Endothelial cell of umbilical vein (primary cell): ENCODE data around the gene MLF2. TPM values are rescaled to one million over a fixed set of nuclear protein-coding genes. Genes with fewer than 3 reads are reported as not detected.

Experiments
- BruUV-seq: library from RNA; stranded (reverse); fragments of 400-500 nt; replicated peaks from 2 replicates; lab custom pipeline; 2021; lab: Mats Ljungman, UMichigan
- CTCF ChIA-PET: fragments of 300-600, 350-600 bp; sonication (Branson Sonifier 250); formaldehyde crosslinking; loops from one replicate; lab custom pipeline; 2021; ENCODE audit warnings: antibody characterized with exemption, inconsistent platforms; lab: Charles Lee
- POLR2A ChIA-PET: fragments of 300-600, 350-600 bp; sonication (Branson Sonifier 250); formaldehyde crosslinking; loops from one replicate; lab custom pipeline; 2021; ENCODE audit warnings: antibody characterized with exemption, inconsistent platforms; lab: Charles Lee
- DNase-seq: peaks from one replicate; pipeline ENCODE4 v3.0.0-alpha.2; 2011; ENCODE audit warnings: low read depth, low spot score
- FAIRE-seq: peaks from 2 replicates; lab custom pipeline; 2011; peaks lifted over from hg19 to GRCh38; lab: Jason Lieb, UNC
- H2AFZ ChIP-seq: 2 replicates; pipeline ENCODE4 v1.6.0; 2012; ENCODE audit warnings: low read depth, low read length, control low read depth, inconsistent platforms
- H3K27ac ChIP-seq: 2 replicates; pipeline ENCODE4 v1.5.1; 2011; ENCODE audit warnings: low read depth, mild to moderate bottlenecking, control low read depth, low read length, moderate library complexity; ENCODE audit not compliant: insufficient read depth
- H3K27me3 ChIP-seq, 2 experiments: 2 replicates each; pipeline versions ENCODE4 v1.6.0 to v1.6.1; 2011; ENCODE audit warnings: low read length in 2 of 2, mixed read lengths in 1 of 2; ENCODE audit not compliant: control insufficient read depth in 2 of 2, insufficient read depth in 2 of 2
- H3K36me3 ChIP-seq, 2 experiments: 2 replicates in 1 of 2; 3 replicates in 1 of 2; pipeline ENCODE4 v1.5.1; 2011; ENCODE audit warnings: low read length in 2 of 2, mild to moderate bottlenecking in 1 of 2, moderate library complexity in 1 of 2; ENCODE audit not compliant: control insufficient read depth in 2 of 2, insufficient read depth in 2 of 2; ENCODE audit errors: extremely low read depth in 1 of 2
- H3K4me1 ChIP-seq: 3 replicates; pipeline ENCODE4 v1.5.1; 2011; ENCODE audit warnings: mild to moderate bottlenecking, low read length; ENCODE audit not compliant: control insufficient read depth, insufficient read depth; ENCODE audit errors: extremely low read depth
- H3K4me2 ChIP-seq: 2 replicates; pipeline ENCODE4 v1.6.1; 2011; ENCODE audit warnings: low read length, control low read depth, mixed read lengths; ENCODE audit not compliant: insufficient read depth
- H3K4me3 ChIP-seq, 3 experiments: fragments of 200-600 bp in 1 of 3; sonication (generic), shearing (Covaris generic) in 1 of 3; replicated peaks in 1 of 3; 2 replicates each; pipeline ENCODE4 v1.5.1; 2011 to 2016; ENCODE audit warnings: control low read depth in 3 of 3, low read length in 3 of 3, mild to moderate bottlenecking in 2 of 3, inconsistent platforms in 1 of 3, low read depth in 1 of 3, moderate library complexity in 1 of 3; ENCODE audit not compliant: insufficient read depth in 1 of 3
- H3K79me2 ChIP-seq: 2 replicates; pipeline ENCODE4 v1.6.0; 2012; ENCODE audit warnings: low read length, inconsistent platforms; ENCODE audit not compliant: control insufficient read depth, insufficient read depth
- H3K9ac ChIP-seq: replicated peaks from 2 replicates; pipeline ENCODE3; 2011; ENCODE audit warnings: low read length, control low read depth; ENCODE audit not compliant: insufficient read depth; ENCODE audit errors: extremely low read depth
- H3K9me1 ChIP-seq: replicated peaks from 3 replicates; pipeline ENCODE4 v1.6.0; 2011; ENCODE audit warnings: mild to moderate bottlenecking, low read length; ENCODE audit not compliant: control insufficient read depth, insufficient read depth; ENCODE audit errors: extremely low read depth
- H3K9me3 ChIP-seq: replicated peaks from 2 replicates; pipeline ENCODE4 v1.5.1; 2012; ENCODE audit warnings: low read length, inconsistent platforms; ENCODE audit not compliant: control insufficient read depth, insufficient read depth
- H4K20me1 ChIP-seq: replicated peaks from 2 replicates; pipeline ENCODE3; 2011; ENCODE audit warnings: mild to moderate bottlenecking, low read length; ENCODE audit not compliant: control insufficient read depth, insufficient read depth; ENCODE audit errors: extremely low read depth
- CTCF ChIP-seq, 2 donors: IDR thresholded peaks; 1 replicate in 1 of 2; 2 replicates in 1 of 2; pipeline ENCODE4 v1.5.1; 2011; ENCODE audit warnings: low read length in 2 of 2, mild to moderate bottlenecking in 2 of 2, moderate library complexity in 2 of 2, control low read depth in 1 of 2, inconsistent platforms in 1 of 2, low read depth in 1 of 2; ENCODE audit not compliant: insufficient read depth in 1 of 2; ENCODE audit errors: extremely low read depth in 1 of 2
- EZH2 ChIP-seq: IDR thresholded peaks from 2 replicates; pipeline ENCODE4 v1.6.1; 2012; ENCODE audit warnings: borderline replicate concordance, low read depth, mild to moderate bottlenecking, moderate library complexity, low read length, inconsistent platforms; ENCODE audit not compliant: severe bottlenecking
- FOS ChIP-seq: IDR thresholded peaks from 2 replicates; pipeline ENCODE4 v1.6.1; 2011; ENCODE audit warnings: mild to moderate bottlenecking, low read length, moderate library complexity, borderline replicate concordance; ENCODE audit not compliant: insufficient read depth
- GATA2 ChIP-seq: IDR thresholded peaks from 2 replicates; pipeline ENCODE4 v1.7.0; 2011; ENCODE audit warnings: low read depth, mild to moderate bottlenecking, moderate library complexity, mixed read lengths, low read length; ENCODE audit not compliant: insufficient read length, insufficient read depth
- JUN ChIP-seq: IDR thresholded peaks from 2 replicates; pipeline ENCODE4 v1.6.1; 2011; ENCODE audit warnings: borderline replicate concordance, low read depth; ENCODE audit not compliant: insufficient read length, insufficient read depth
- MAX ChIP-seq: IDR thresholded peaks from 2 replicates; pipeline ENCODE4 v1.6.1; 2011; ENCODE audit not compliant: insufficient read depth, insufficient read length
- MYC ChIP-seq: IDR thresholded peaks from one replicate; pipeline ENCODE4 v1.6.1; 2011; ENCODE audit warnings: mild to moderate bottlenecking, low read depth, low read length
- POLR2A ChIP-seq: IDR thresholded peaks from 2 replicates; pipeline ENCODE4 v1.6.1; 2012; ENCODE audit warnings: low read depth, mild to moderate bottlenecking, control low read depth, low read length
- POLR2AphosphoS5 ChIP-seq: IDR thresholded peaks from 2 replicates; pipeline ENCODE4 v1.6.1; 2012; ENCODE audit warnings: low read depth, mild to moderate bottlenecking, control low read depth, low read length, moderate library complexity; ENCODE audit not compliant: insufficient read depth
- dilution Hi-C: fragments of 300-500 bp; cut with MboI; formaldehyde crosslinking; loops from one replicate; pipeline ENCODE4 v1.15.0; 2019; ENCODE audit warnings: low sequenced_read_pairs; ENCODE audit not compliant: extremely low pct_ligation_motif_present
- intact Hi-C: fragments of 100-400 bp; cut with micrococcal nuclease; formaldehyde crosslinking; loops from one replicate; pipeline ENCODE4 v1.10.0; 2022
- polyA plus RNA-seq, 4 experiments: library from polyadenylated mRNA; depleted of rRNA in 3 of 4; stranded (reverse) in 3 of 4; unstranded in 1 of 4; fragments of >200 nt; gene quantifications; 2 replicates each; pipeline versions ENCODE4 v1.2.1 to v1.2.3, GENCODE V29; 2011 to 2012; ENCODE audit warnings: missing spikeins in 1 of 4
- total RNA-seq: library from RNA; stranded (reverse); gene quantifications from 2 replicates; pipeline ENCODE4 v1.2.3, GENCODE V29; 2021

Gene MLF2
- total and polyA plus RNA-seq, 2 donors (not counting 3 experiments of a cell fraction or from before 2014, with no cell fraction given): 147 to 306 TPM

GRCh38 chr12:6782850-6783566 is 30.1 kb upstream of the MLF2 start:
- Histone ChIP-seq H3K36me3 (no peaks in the 10 kb centered on the region), H3K79me2 (no peaks in the 10 kb centered on the region), H4K20me1 (no peaks in the 10 kb centered on the region), H3K9me1 (no peaks in the 10 kb centered on the region), H2AFZ (no peak overlapping the region), H3K4me2 (no peak overlapping the region), H3K4me1 (peaks cover 5% of the 10 kb centered on the region), H3K27me3 (no peaks in the 10 kb centered on the region), H3K27ac (no peak overlapping the region), H3K4me3 (no peak overlapping the region), H3K9ac (no peak overlapping the region), H3K9me3 (no peaks in the 10 kb centered on the region)
- ChIA-PET POLR2A (no interaction called here), CTCF (interaction anchor here (0.6 to 9.5 kb wide), 2 partner anchors 29 to 65 kb away, joined by 4 to 107 read pairs; partner anchors contain the start of gene MLF2)
- FAIRE-seq (no peak), DNase-seq (no peak)
- dilution Hi-C loops (no loop called here), intact Hi-C loops (no loop called here)
- TF ChIP-seq CTCF (IDR thresholded peaks at IDR 0.05; ENCODE audit: extremely low read depth in 1 of 2, insufficient read depth in 1 of 2, low read depth in 1 of 2, low read length in 2 of 2) (no peak), MYC (no peak), GATA2 (no peak)
- BruUV-seq: no TSS peak

- H2AFZ ChIP-seq: no peak overlapping the region
- TF ChIP-seq POLR2A: no peak
- TF ChIP-seq GATA2: no peak
- TF ChIP-seq FOS: no peak
- no peak for TF ChIP-seq MYC
- no peak for TF ChIP-seq MAX
- TF ChIP-seq JUN: no peak
- TF ChIP-seq CTCF (IDR thresholded peaks at IDR 0.05; ENCODE audit: extremely low read depth in 1 of 2, insufficient read depth in 1 of 2, low read depth in 1 of 2, low read length in 2 of 2): no peak
- no peak for TF ChIP-seq POLR2AphosphoS5
- no peak for TF ChIP-seq EZH2
- FAIRE-seq: no peak
These were observed 29.2 kb upstream of the MLF2 start for GRCh38 chr12:6782119-6782518.

More at GRCh38 chr12:6782119-6782518, 29.2 kb upstream of the MLF2 start:
- H3K4me1 ChIP-seq: peaks cover 5% of the 10 kb centered on the region
- no peaks in the 10 kb centered on the region for H3K9me1 ChIP-seq
- H3K27me3 ChIP-seq: no peaks in the 10 kb centered on the region
- DNase-seq: no peak
- intact Hi-C loops: no loop called here
- H3K9ac ChIP-seq: no peak overlapping the region
- CTCF ChIA-PET: interaction anchor here (0.7 to 9.5 kb wide), 6 partner anchors 15 to 163 kb away, joined by 3 to 107 read pairs (median 6); partner anchors contain the start of genes MLF2 and PTMS
- H3K9me3 ChIP-seq: no peaks in the 10 kb centered on the region
- H3K27ac ChIP-seq: no peak overlapping the region
- no peak overlapping the region for H3K4me3 ChIP-seq
- H4K20me1 ChIP-seq: no peaks in the 10 kb centered on the region
- no peaks in the 10 kb centered on the region for H3K79me2 ChIP-seq
- H3K36me3 ChIP-seq: no peaks in the 10 kb centered on the region
- BruUV-seq: no TSS peak
- no peak overlapping the region for H3K4me2 ChIP-seq
- dilution Hi-C loops: no loop called here
- POLR2A ChIA-PET: no interaction called here
